Esophagus squamous epithelium (tissue), 4 donors: ENCODE results near the gene TMEM175.

Experiments
- POLR2A ChIP-seq, 4 donors: fragments of 450-650 bp; IDR thresholded peaks; one replicate each; pipeline ENCODE4 v1.6.1; 2017; ENCODE audit warnings: antibody characterized with exemption in 4 of 4, mild to moderate bottlenecking in 4 of 4, moderate library complexity in 3 of 4
- TF ChIP-seq, protein P1 (sequence below), 6 experiments: fragments of 450-650 bp in 4 of 6; fragments of 200-600 bp in 2 of 6; sonication (generic) in 2 of 6; IDR thresholded peaks; one replicate each; pipeline ENCODE4 v1.5.1; 2016 to 2019; ENCODE audit warnings: antibody characterized with exemption in 6 of 6, mild to moderate bottlenecking in 4 of 6, moderate library complexity in 4 of 6

DNA sequence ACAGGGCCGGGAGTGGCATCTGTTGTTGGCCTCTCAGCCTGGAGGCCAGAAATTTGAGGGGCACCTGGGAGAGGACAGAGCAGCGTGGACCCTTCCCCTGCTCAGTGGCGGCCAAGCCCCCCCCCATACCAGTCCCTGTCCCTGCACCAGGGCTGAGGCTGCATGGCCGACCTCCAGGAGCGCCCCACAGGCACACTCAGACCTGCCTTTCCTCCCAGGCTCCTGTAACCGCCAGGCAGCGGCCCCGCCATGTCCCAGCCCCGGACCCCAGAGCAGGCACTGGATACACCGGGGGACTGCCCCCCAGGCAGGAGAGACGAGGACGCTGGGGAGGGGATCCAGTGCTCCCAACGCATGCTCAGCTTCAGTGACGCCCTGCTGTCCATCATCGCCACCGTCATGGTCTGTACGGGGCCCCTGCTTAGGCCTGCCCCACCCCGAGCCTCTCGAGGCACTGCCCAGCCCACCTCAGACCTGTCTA lies 15.3 kb downstream of the TMEM175 start:
- TF ChIP-seq, protein P1, sequence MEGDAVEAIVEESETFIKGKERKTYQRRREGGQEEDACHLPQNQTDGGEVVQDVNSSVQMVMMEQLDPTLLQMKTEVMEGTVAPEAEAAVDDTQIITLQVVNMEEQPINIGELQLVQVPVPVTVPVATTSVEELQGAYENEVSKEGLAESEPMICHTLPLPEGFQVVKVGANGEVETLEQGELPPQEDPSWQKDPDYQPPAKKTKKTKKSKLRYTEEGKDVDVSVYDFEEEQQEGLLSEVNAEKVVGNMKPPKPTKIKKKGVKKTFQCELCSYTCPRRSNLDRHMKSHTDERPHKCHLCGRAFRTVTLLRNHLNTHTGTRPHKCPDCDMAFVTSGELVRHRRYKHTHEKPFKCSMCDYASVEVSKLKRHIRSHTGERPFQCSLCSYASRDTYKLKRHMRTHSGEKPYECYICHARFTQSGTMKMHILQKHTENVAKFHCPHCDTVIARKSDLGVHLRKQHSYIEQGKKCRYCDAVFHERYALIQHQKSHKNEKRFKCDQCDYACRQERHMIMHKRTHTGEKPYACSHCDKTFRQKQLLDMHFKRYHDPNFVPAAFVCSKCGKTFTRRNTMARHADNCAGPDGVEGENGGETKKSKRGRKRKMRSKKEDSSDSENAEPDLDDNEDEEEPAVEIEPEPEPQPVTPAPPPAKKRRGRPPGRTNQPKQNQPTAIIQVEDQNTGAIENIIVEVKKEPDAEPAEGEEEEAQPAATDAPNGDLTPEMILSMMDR (IDR thresholded peaks at IDR 0.05), result no peak
- no peak for TF ChIP-seq POLR2A (IDR thresholded peaks at IDR 0.05)
